PC-9 (cell line): ENCODE data around the gene GSTO2.

Experiments
- EZH2 ChIP-seq: fragments of 200-600 bp; sonication (generic); IDR thresholded peaks from 2 replicates; pipeline ENCODE4 v1.8.0; 2017; ENCODE audit warnings: antibody characterized with exemption, low read depth
- TF ChIP-seq, protein P1 (sequence below): fragments of 200-600 bp; sonication (generic); conservative IDR thresholded peaks from 2 replicates; pipeline ENCODE4 v1.6.1; 2017; ENCODE audit warnings: mixed run types, antibody characterized with exemption, mild to moderate bottlenecking, moderate library complexity

DNA sequence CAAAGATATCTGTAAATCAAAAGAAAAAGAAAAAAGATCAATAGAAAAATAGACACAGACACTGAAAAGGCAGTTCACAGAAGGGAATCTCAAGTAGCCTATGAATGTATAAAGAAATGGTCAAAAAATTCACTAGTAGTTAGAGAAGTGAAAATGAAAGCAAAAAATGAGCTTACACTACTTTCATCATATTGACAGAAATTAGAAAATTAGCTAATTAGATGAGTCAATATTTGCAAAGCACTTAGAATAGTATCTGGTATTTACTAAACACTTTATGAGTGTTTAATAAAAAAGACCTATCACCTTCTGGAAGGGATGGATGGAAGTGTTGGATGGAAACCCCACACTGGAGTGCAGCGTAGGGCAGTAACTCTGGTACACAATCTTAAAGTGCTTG lies 82.9 kb downstream of the GSTO2 start:
- TF ChIP-seq, protein P1, sequence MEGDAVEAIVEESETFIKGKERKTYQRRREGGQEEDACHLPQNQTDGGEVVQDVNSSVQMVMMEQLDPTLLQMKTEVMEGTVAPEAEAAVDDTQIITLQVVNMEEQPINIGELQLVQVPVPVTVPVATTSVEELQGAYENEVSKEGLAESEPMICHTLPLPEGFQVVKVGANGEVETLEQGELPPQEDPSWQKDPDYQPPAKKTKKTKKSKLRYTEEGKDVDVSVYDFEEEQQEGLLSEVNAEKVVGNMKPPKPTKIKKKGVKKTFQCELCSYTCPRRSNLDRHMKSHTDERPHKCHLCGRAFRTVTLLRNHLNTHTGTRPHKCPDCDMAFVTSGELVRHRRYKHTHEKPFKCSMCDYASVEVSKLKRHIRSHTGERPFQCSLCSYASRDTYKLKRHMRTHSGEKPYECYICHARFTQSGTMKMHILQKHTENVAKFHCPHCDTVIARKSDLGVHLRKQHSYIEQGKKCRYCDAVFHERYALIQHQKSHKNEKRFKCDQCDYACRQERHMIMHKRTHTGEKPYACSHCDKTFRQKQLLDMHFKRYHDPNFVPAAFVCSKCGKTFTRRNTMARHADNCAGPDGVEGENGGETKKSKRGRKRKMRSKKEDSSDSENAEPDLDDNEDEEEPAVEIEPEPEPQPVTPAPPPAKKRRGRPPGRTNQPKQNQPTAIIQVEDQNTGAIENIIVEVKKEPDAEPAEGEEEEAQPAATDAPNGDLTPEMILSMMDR, result no peak
- TF ChIP-seq EZH2, result no peak
